Keratinocyte (primary cell): ENCODE measurements around the gene IGF1R.

Experiments
- CTCF ChIP-seq, 3 experiments: IDR thresholded peaks in 1 of 3; conservative IDR thresholded peaks in 1 of 3; optimal IDR thresholded peaks in 1 of 3; 2 replicates in 2 of 3; 3 replicates in 1 of 3; pipeline versions ENCODE3 to v1.5.1; 2011; ENCODE audit warnings: low read length in 3 of 3, mild to moderate bottlenecking in 3 of 3, moderate library complexity in 2 of 3, control low read depth in 1 of 3, inconsistent platforms in 1 of 3; ENCODE audit not compliant: insufficient read depth in 2 of 3; ENCODE audit errors: extremely low read depth in 1 of 3
- EZH2 ChIP-seq: IDR thresholded peaks from one replicate; pipeline ENCODE4 v1.6.1; 2012; ENCODE audit warnings: inconsistent platforms, mild to moderate bottlenecking, low read length, moderate library complexity

- TF ChIP-seq CTCF (optimal IDR thresholded peaks at IDR 0.05 in 1 of 3, IDR thresholded peaks at IDR 0.05 in 1 of 3, conservative IDR thresholded peaks at IDR 0.05 in 1 of 3; ENCODE audit: extremely low read depth in 1 of 3, insufficient read depth in 2 of 3, low read length in 3 of 3), result no peak
- TF ChIP-seq EZH2, result no peak
Observed at GRCh38 chr15:98651581-98652220, 3.4 kb downstream of the IGF1R start.
